H1 (cell line): ENCODE measurements around the gene CHSY1. TPM values are rescaled to one million over a fixed set of nuclear protein-coding genes. Genes with fewer than 3 reads are reported as not detected.

Experiments used
- CTCF ChIA-PET: fragments of 300-600 bp; sonication (Branson Sonifier 250); formaldehyde crosslinking; loops from one replicate; lab custom pipeline; 2021; ENCODE audit not compliant: partially characterized antibody; lab: Charles Lee
- POLR2A ChIA-PET: fragments of 300-600 bp; sonication (Branson Sonifier 250); formaldehyde crosslinking; loops from one replicate; lab custom pipeline; 2021; ENCODE audit warnings: inconsistent platforms; ENCODE audit not compliant: partially characterized antibody; lab: Charles Lee
- DNase-seq, 2 experiments: peaks; one replicate each; pipeline versions ENCODE4 v3.0.0 to v3.0.0-alpha.2; 2010 to 2022; ENCODE audit warnings: low spot score in 2 of 2, low read depth in 1 of 2, mixed read lengths in 1 of 2
- FAIRE-seq: peaks from 2 replicates; lab custom pipeline; 2011; peaks lifted over from hg19 to GRCh38; lab: Jason Lieb, UNC
- H2AFZ ChIP-seq: 2 replicates; pipeline ENCODE4 v1.8.1; 2012; ENCODE audit warnings: low read length, inconsistent platforms
- H2AK5ac ChIP-seq: 2 replicates; pipeline ENCODE4 v1.6.1; 2013; ENCODE audit warnings: low read depth, low read length
- H2BK120ac ChIP-seq: replicated peaks from 2 replicates; pipeline ENCODE3; 2013; ENCODE audit warnings: low read depth, low read length, inconsistent platforms
- H2BK12ac ChIP-seq: 2 replicates; pipeline ENCODE4 v1.6.1; 2013; ENCODE audit warnings: low read depth, low read length
- H2BK15ac ChIP-seq: 2 replicates; pipeline ENCODE4 v1.6.1; 2013; ENCODE audit warnings: low read length
- H2BK20ac ChIP-seq: 2 replicates; pipeline ENCODE4 v1.6.1; 2013; ENCODE audit warnings: low read length
- H2BK5ac ChIP-seq: 2 replicates; pipeline ENCODE4 v1.6.1; 2013; ENCODE audit warnings: low read depth, low read length
- H3K14ac ChIP-seq: 2 replicates; pipeline ENCODE4 v1.6.1; 2013; ENCODE audit warnings: inconsistent platforms; ENCODE audit not compliant: insufficient read length
- H3K18ac ChIP-seq: 2 replicates; pipeline ENCODE4 v1.6.1; 2013; ENCODE audit warnings: low read length; ENCODE audit errors: extremely low read depth
- H3K23ac ChIP-seq: 2 replicates; pipeline ENCODE4 v1.6.1; 2013; ENCODE audit warnings: inconsistent platforms; ENCODE audit not compliant: insufficient read length
- H3K23me2 ChIP-seq: 2 replicates; pipeline ENCODE4 v1.6.1; 2013; ENCODE audit warnings: low read depth, low read length
- H3K27ac ChIP-seq: 2 replicates; pipeline ENCODE4 v1.6.1; 2011; ENCODE audit warnings: low read depth, low read length, inconsistent platforms
- H3K27me3 ChIP-seq, 4 experiments: replicated peaks in 1 of 4; 1 replicate in 1 of 4; 2 replicates in 3 of 4; pipeline versions ENCODE4 v1.6.1 to v1.8.1; 2011 to 2013; ENCODE audit warnings: low read length in 3 of 4, mild to moderate bottlenecking in 3 of 4, inconsistent platforms in 2 of 4, mixed read lengths in 2 of 4, moderate library complexity in 1 of 4; ENCODE audit not compliant: control insufficient read depth in 3 of 4, insufficient read depth in 3 of 4; ENCODE audit errors: extremely low read depth in 1 of 4
- H3K36me3 ChIP-seq, 4 experiments: 2 replicates each; pipeline versions ENCODE4 v1.6.1 to v1.8.1; 2011 to 2013; ENCODE audit warnings: mild to moderate bottlenecking in 4 of 4, low read length in 3 of 4, moderate library complexity in 2 of 4, control low read depth in 1 of 4, inconsistent platforms in 1 of 4; ENCODE audit not compliant: insufficient read depth in 4 of 4, control insufficient read depth in 2 of 4
- H3K4ac ChIP-seq: replicated peaks from 2 replicates; pipeline ENCODE3; 2013; ENCODE audit warnings: low read length, low read depth, mixed read lengths, inconsistent platforms; ENCODE audit not compliant: insufficient read length
- H3K4me1 ChIP-seq, 4 experiments: replicated peaks in 1 of 4; 1 replicate in 1 of 4; 2 replicates in 3 of 4; pipeline versions ENCODE4 v1.6.1 to v1.8.1; 2011 to 2013; ENCODE audit warnings: low read length in 3 of 4, inconsistent platforms in 2 of 4, mixed read lengths in 1 of 4; ENCODE audit not compliant: insufficient read depth in 4 of 4, control insufficient read depth in 3 of 4
- H3K4me2 ChIP-seq, 2 experiments: 2 replicates each; pipeline versions ENCODE4 v1.6.1 to v1.8.1; 2011 to 2013; ENCODE audit warnings: low read depth in 2 of 2, low read length in 2 of 2, control low read depth in 1 of 2, inconsistent platforms in 1 of 2, mild to moderate bottlenecking in 1 of 2; ENCODE audit not compliant: insufficient read depth in 1 of 2
- H3K4me3 ChIP-seq, 4 experiments: fragments of 200-600, 300-600 bp in 1 of 4; sonication (generic), shearing (Covaris generic), sonication (Bioruptor Twin) in 1 of 4; 2 replicates each; pipeline versions ENCODE4 v1.5.1 to v1.8.1; 2011 to 2016; ENCODE audit warnings: low read length in 4 of 4, low read depth in 3 of 4, control low read depth in 2 of 4, inconsistent platforms in 2 of 4, mild to moderate bottlenecking in 2 of 4, mixed read lengths in 1 of 4, moderate library complexity in 1 of 4; ENCODE audit not compliant: insufficient read depth in 2 of 4; ENCODE audit errors: extremely low read depth in 1 of 4
- H3K56ac ChIP-seq: replicated peaks from 2 replicates; pipeline ENCODE3; 2013; ENCODE audit warnings: low read depth, mild to moderate bottlenecking, mixed read lengths, low read length, inconsistent platforms; ENCODE audit not compliant: insufficient read length
- H3K79me1 ChIP-seq: 2 replicates; pipeline ENCODE4 v1.6.1; 2013; ENCODE audit warnings: low read depth, low read length, control low read depth
- H3K79me2 ChIP-seq, 2 experiments: 2 replicates each; pipeline versions ENCODE4 v1.6.1 to v1.8.1; 2012 to 2013; ENCODE audit warnings: low read length in 2 of 2, mild to moderate bottlenecking in 2 of 2, inconsistent platforms in 1 of 2; ENCODE audit not compliant: insufficient read depth in 2 of 2, control insufficient read depth in 1 of 2
- H3K9ac ChIP-seq, 4 experiments: replicated peaks in 1 of 4; 1 replicate in 1 of 4; 2 replicates in 3 of 4; pipeline versions ENCODE4 v1.6.1 to v1.8.1; 2011 to 2013; ENCODE audit warnings: low read depth in 3 of 4, low read length in 3 of 4, control low read depth in 2 of 4, mild to moderate bottlenecking in 2 of 4, moderate library complexity in 2 of 4, inconsistent platforms in 1 of 4; ENCODE audit errors: extremely low read depth in 1 of 4
- H3K9me3 ChIP-seq, 2 experiments: 2 replicates each; pipeline versions ENCODE4 v1.6.1 to v1.8.1; 2012 to 2013; ENCODE audit warnings: mild to moderate bottlenecking in 2 of 2, moderate library complexity in 2 of 2, control low read depth in 1 of 2, inconsistent platforms in 1 of 2, low read depth in 1 of 2, low read length in 1 of 2, mixed read lengths in 1 of 2; ENCODE audit not compliant: insufficient read depth in 2 of 2
- H4K20me1 ChIP-seq, 2 experiments: replicated peaks in 1 of 2; 2 replicates each; pipeline versions ENCODE3 to v1.8.1; 2011 to 2013; ENCODE audit warnings: inconsistent platforms in 2 of 2, low read length in 2 of 2, mild to moderate bottlenecking in 1 of 2; ENCODE audit not compliant: insufficient read depth in 2 of 2, control insufficient read depth in 1 of 2
- H4K5ac ChIP-seq: 2 replicates; pipeline ENCODE4 v1.6.1; 2013; ENCODE audit warnings: low read length, low read depth, mixed read lengths, inconsistent platforms; ENCODE audit not compliant: insufficient read length
- H4K8ac ChIP-seq: 2 replicates; pipeline ENCODE4 v1.8.0; 2013; ENCODE audit warnings: mild to moderate bottlenecking, moderate library complexity, low read length, inconsistent platforms; ENCODE audit not compliant: insufficient read depth; ENCODE audit errors: extremely low read depth
- H4K91ac ChIP-seq: replicated peaks from 2 replicates; pipeline ENCODE3; 2013; ENCODE audit warnings: low read length, mixed read lengths, inconsistent platforms; ENCODE audit not compliant: insufficient read length
- BCL11A ChIP-seq, 2 experiments: IDR thresholded peaks; one replicate each; pipeline ENCODE4 v1.6.1; 2011; ENCODE audit warnings: low read depth in 2 of 2, low read length in 2 of 2, mild to moderate bottlenecking in 2 of 2
- CEBPB ChIP-seq: IDR thresholded peaks from 2 replicates; pipeline ENCODE4 v1.6.1; 2012; ENCODE audit warnings: low read depth, low read length
- CHD2 ChIP-seq: IDR thresholded peaks from 2 replicates; pipeline ENCODE4 v1.6.1; 2012; ENCODE audit warnings: low read length, improper control_type of control experiment
- CTCF ChIP-seq, 3 experiments: IDR thresholded peaks; 1 replicate in 2 of 3; 2 replicates in 1 of 3; pipeline versions ENCODE4 v1.5.1 to v1.6.1; 2011; ENCODE audit warnings: low read length in 3 of 3, mild to moderate bottlenecking in 3 of 3, inconsistent platforms in 2 of 3, low read depth in 1 of 3, moderate library complexity in 1 of 3; ENCODE audit not compliant: insufficient read depth in 1 of 3; ENCODE audit errors: control extremely low read depth in 1 of 3
- EP300 ChIP-seq, 2 experiments: IDR thresholded peaks; 1 replicate in 1 of 2; 2 replicates in 1 of 2; pipeline ENCODE4 v1.6.1; 2011 to 2012; ENCODE audit warnings: low read depth in 2 of 2, low read length in 2 of 2, mild to moderate bottlenecking in 2 of 2, borderline replicate concordance in 1 of 2, inconsistent platforms in 1 of 2, moderate library complexity in 1 of 2
- FOSL1 ChIP-seq: IDR thresholded peaks from 2 replicates; pipeline ENCODE4 v1.6.1; 2011; ENCODE audit warnings: mild to moderate bottlenecking, low read depth, low read length, moderate library complexity; ENCODE audit not compliant: insufficient read depth
- NRF1 ChIP-seq: IDR thresholded peaks from 2 replicates; pipeline ENCODE4 v1.6.1; 2011; ENCODE audit warnings: mild to moderate bottlenecking, low read depth, low read length, improper control_type of control experiment
- POLR2A ChIP-seq, 2 experiments: IDR thresholded peaks; 1 replicate in 1 of 2; 2 replicates in 1 of 2; pipeline ENCODE4 v1.6.1; 2011; ENCODE audit warnings: low read depth in 2 of 2, low read length in 2 of 2, mild to moderate bottlenecking in 2 of 2; ENCODE audit errors: control extremely low read depth in 1 of 2
- SAP30 ChIP-seq: fragments of 300-600 bp; sonication (generic); IDR thresholded peaks from 2 replicates; pipeline ENCODE4 v1.7.1; 2012; ENCODE audit warnings: low read length, moderate library complexity, mild to moderate bottlenecking, inconsistent platforms; ENCODE audit not compliant: insufficient read depth, insufficient replicate concordance
- SIX5 ChIP-seq: IDR thresholded peaks from 2 replicates; pipeline ENCODE4 v1.6.1; 2011; ENCODE audit warnings: mild to moderate bottlenecking, low read depth, low read length
- SUZ12 ChIP-seq: fragments of 200-600 bp; sonication (generic); IDR thresholded peaks from 2 replicates; pipeline ENCODE4 v1.6.1; 2012; ENCODE audit warnings: mild to moderate bottlenecking, inconsistent platforms, low read length, moderate library complexity, mixed read lengths
- TAF1 ChIP-seq: IDR thresholded peaks from 2 replicates; pipeline ENCODE4 v1.6.1; 2011; ENCODE audit warnings: mild to moderate bottlenecking, low read depth, low read length
- WGBS, 2 experiments: shearing (Covaris generic) in 1 of 2; methylation state at CpG; one replicate each; pipeline versions ENCODE4 v1.1.6 to v1.1.7; 2013 to 2015; ENCODE audit warnings: low lambda C conversion rate in 2 of 2, mixed read lengths in 2 of 2, inconsistent platforms in 1 of 2, low coverage in 1 of 2, missing lambda C conversion rate in 1 of 2; ENCODE audit not compliant: insufficient replicate concordance in 2 of 2, insufficient coverage in 1 of 2, insufficient read length in 1 of 2; ENCODE audit errors: extremely low coverage in 1 of 2, missing lambda C conversion rate in 1 of 2; 5-methylcytosine and 5-hydroxymethylcytosine counted together
- polyA plus RNA-seq, 7 experiments: library from polyadenylated mRNA; depleted of rRNA in 3 of 7; stranded (reverse) in 5 of 7; unstranded in 2 of 7; fragments of >200 nt in 5 of 7; fragments of 200-250 nt in 2 of 7; gene quantifications; 1 replicate in 5 of 7; 2 replicates in 1 of 7; 4 replicates in 1 of 7; pipeline versions ENCODE4 v1.2.1 to v1.2.3, GENCODE V29; 2011 to 2013; ENCODE audit warnings: missing spikeins in 2 of 7, mixed read lengths in 2 of 7
- total RNA-seq: library from RNA; stranded (reverse); fragmentation: NEBNext Ultra II Directional; extraction: Animal tissue kit (Norgen Biotek cat#: 25700); gene quantifications from 2 replicates; pipeline ENCODE4 v1.2.1, GENCODE V29; 2021

Gene CHSY1
- total and polyA plus RNA-seq, 2 of the 8 experiments (the other 6 are each of a cell fraction or from before 2014, with no cell fraction given) = 24.9 to 60.7 TPM

- Histone ChIP-seq H2AK5ac (no peak overlapping the region), H3K79me2 (peaks cover 10 to 14% of the 10 kb centered on the region in 2 experiments), H2BK12ac (no peak overlapping the region), H2AFZ (no peak overlapping the region), H3K14ac (no peak overlapping the region), H3K9ac (no peak overlapping the region), H3K4me1 (no peaks in the 10 kb centered on the region), H2BK120ac (no peak overlapping the region), H3K23ac (no peak overlapping the region), H3K36me3 (peaks cover 34 to 64% (median 56%) of the 10 kb centered on the region in 4 experiments), H4K91ac (no peak overlapping the region), H4K5ac (no peak overlapping the region), H3K23me2 (no peaks in the 10 kb centered on the region), H2BK5ac (no peak overlapping the region), H3K18ac (no peak overlapping the region), H2BK15ac (no peak overlapping the region), H3K27me3 (no peaks in the 10 kb centered on the region), H3K27ac (no peak overlapping the region), H2BK20ac (no peak overlapping the region), H3K4me3 (no peak overlapping the region), H3K4me2 (no peak overlapping the region), H4K20me1 (peaks cover 0 to 7% of the 10 kb centered on the region in 2 experiments), H3K4ac (no peak overlapping the region), H3K79me1 (no peaks in the 10 kb centered on the region), H4K8ac (no peak overlapping the region), H3K56ac (no peak overlapping the region), H3K9me3 (no peaks in the 10 kb centered on the region)
- CTCF ChIA-PET = interaction anchor here (0.8 to 2.4 kb wide), 5 partner anchors 10 to 357 kb away, joined by 3 to 12 read pairs (median 4); no protein-coding TSS in a partner anchor
- 93% methylated on average over 6 of the region's 6 CpGs; no CpG with 5 or more reads in 1 of the 2 experiments for WGBS, 2 experiments
- DNase-seq (no peak), FAIRE-seq (no peak)
- POLR2A ChIA-PET = interaction anchor here (0.6 to 2.5 kb wide), 3 partner anchors 10 to 265 kb away, joined by 3 to 9 read pairs (median 5); partner anchors contain the start of gene SNRPA1
- TF ChIP-seq FOSL1 = no peak
- TF ChIP-seq CEBPB = no peak
- TF ChIP-seq SUZ12 = no peak
- no peak for TF ChIP-seq CHD2
- TF ChIP-seq SIX5 = no peak
- no peak for TF ChIP-seq NRF1
- TF ChIP-seq POLR2A (IDR thresholded peaks at IDR 0.05; ENCODE audit: control extremely low read depth in 1 of 2, low read depth in 2 of 2, low read length in 2 of 2) = no peak
- TF ChIP-seq CTCF (IDR thresholded peaks at IDR 0.05; ENCODE audit: control extremely low read depth in 1 of 3, insufficient read depth in 1 of 3, low read depth in 1 of 3, low read length in 3 of 3) = no peak
- TF ChIP-seq EP300 (IDR thresholded peaks at IDR 0.05; ENCODE audit: borderline replicate concordance in 1 of 2, low read depth in 2 of 2, low read length in 2 of 2) = no peak
- TF ChIP-seq SAP30 = no peak
- TF ChIP-seq TAF1 = no peak
- TF ChIP-seq BCL11A (IDR thresholded peaks at IDR 0.05; ENCODE audit: low read depth in 2 of 2, low read length in 2 of 2) = no peak
Observed at GRCh38 chr15:101283931-101284330, 32.1 kb upstream of the CHSY1 start.
